GM12878 (cell line): ENCODE data around the gene ZNF3. TPM values are rescaled to one million over a fixed set of nuclear protein-coding genes. Genes with fewer than 3 reads are reported as not detected.

ENCODE experiments used
- CHD1 ChIP-seq: IDR thresholded peaks from 2 replicates; pipeline ENCODE4 v1.6.1; 2012; ENCODE audit warnings: low read depth, low read length, improper control_type of control experiment
- CHD4 ChIP-seq: fragments of 200-600 bp; sonication (generic); IDR thresholded peaks from 2 replicates; pipeline ENCODE4 v1.6.1; 2016; ENCODE audit warnings: mild to moderate bottlenecking
- DPF2 ChIP-seq: fragments of 450-650 bp; IDR thresholded peaks from 2 replicates; pipeline ENCODE4 v1.6.1; 2017; ENCODE audit warnings: mild to moderate bottlenecking
- ELK1 ChIP-seq: IDR thresholded peaks from 2 replicates; pipeline ENCODE4 v1.6.1; 2012; ENCODE audit warnings: low read depth, low read length, improper control_type of control experiment
- IKZF2 ChIP-seq, 2 experiments: fragments of 450-650 bp; IDR thresholded peaks; 2 replicates each; pipeline ENCODE4 v1.6.1; 2017; ENCODE audit warnings: mild to moderate bottlenecking in 2 of 2, moderate library complexity in 2 of 2
- MXI1 ChIP-seq: fragments of 150-350 bp; IDR thresholded peaks from 2 replicates; pipeline ENCODE4 v1.6.1; 2011; ENCODE audit warnings: low read depth, mild to moderate bottlenecking, inconsistent platforms, low read length, improper control_type of control experiment
- RELB ChIP-seq: fragments of 450-650 bp; IDR thresholded peaks from 2 replicates; pipeline ENCODE4 v1.6.1; 2017; ENCODE audit warnings: low read depth, mild to moderate bottlenecking, moderate library complexity
- REST ChIP-seq: IDR thresholded peaks from 2 replicates; pipeline ENCODE4 v1.6.1; 2012; ENCODE audit warnings: mild to moderate bottlenecking, low read depth, low read length
- SMAD5 ChIP-seq: IDR thresholded peaks from 2 replicates; pipeline ENCODE4 v1.6.1; 2016; ENCODE audit warnings: antibody characterized with exemption, low read depth
- STAT3 ChIP-seq: IDR thresholded peaks from 2 replicates; pipeline ENCODE4 v1.6.1; 2011; ENCODE audit warnings: low read depth, low read length, improper control_type of control experiment
- TCF12 ChIP-seq: IDR thresholded peaks from 2 replicates; pipeline ENCODE4 v1.6.1; 2011; ENCODE audit warnings: low read depth, mild to moderate bottlenecking, low read length
- ZNF217 ChIP-seq: fragments of 450-650 bp; IDR thresholded peaks from 2 replicates; pipeline ENCODE4 v1.6.1; 2017; ENCODE audit warnings: antibody characterized with exemption, mild to moderate bottlenecking
- polyA plus RNA-seq, 11 experiments: library from polyadenylated mRNA; depleted of rRNA in 4 of 11; unstranded in 6 of 11; stranded (reverse) in 5 of 11; fragments of >200 nt; fragmentation: Nextera tagmentation in 4 of 11; fragmentation: Illumina TruSeq in 1 of 11; extraction: Ambion mirVana in 4 of 11; extraction: Trizol in 1 of 11; gene quantifications; 1 replicate in 1 of 11; 2 replicates in 10 of 11; pipeline versions ENCODE4 v1.2.1 to v1.2.3, GENCODE V29; 2011 to 2016; ENCODE audit warnings: inconsistent platforms in 2 of 11, missing spikeins in 2 of 11, low read depth in 1 of 11
- total RNA-seq, 4 experiments: library from RNA; depleted of rRNA in 3 of 4; stranded (reverse); fragments of >200 nt in 3 of 4; fragmentation: Illumina TruSeq in 1 of 4; extraction: Trizol in 1 of 4; gene quantifications; 2 replicates each; pipeline versions ENCODE4 v1.2.1 to v1.2.3, GENCODE V29; 2013 to 2021
- TF ChIP-seq, protein P1 (sequence below): IDR thresholded peaks from 2 replicates; pipeline ENCODE4 v1.6.1; 2012; ENCODE audit warnings: low read length, inconsistent platforms

ZNF3 gene
- total and polyA plus RNA-seq, 10 of the 15 experiments (the other 5 are each of a cell fraction or from before 2014, with no cell fraction given): 17.2 to 37.4 (median 29.4) TPM

GRCh38 chr7:100122067-100122466 lies 40.5 kb upstream of the ZNF3 start (continued):
- TF ChIP-seq REST: no peak
- no peak for TF ChIP-seq TCF12
- TF ChIP-seq RELB: no peak
- no peak for TF ChIP-seq DPF2
- no peak for TF ChIP-seq CHD1
- TF ChIP-seq ELK1: no peak
- TF ChIP-seq MXI1: no peak
- no peak for TF ChIP-seq STAT3
- TF ChIP-seq SMAD5: no peak
- TF ChIP-seq IKZF2 (IDR thresholded peaks at IDR 0.05): no peak
- TF ChIP-seq, protein P1, sequence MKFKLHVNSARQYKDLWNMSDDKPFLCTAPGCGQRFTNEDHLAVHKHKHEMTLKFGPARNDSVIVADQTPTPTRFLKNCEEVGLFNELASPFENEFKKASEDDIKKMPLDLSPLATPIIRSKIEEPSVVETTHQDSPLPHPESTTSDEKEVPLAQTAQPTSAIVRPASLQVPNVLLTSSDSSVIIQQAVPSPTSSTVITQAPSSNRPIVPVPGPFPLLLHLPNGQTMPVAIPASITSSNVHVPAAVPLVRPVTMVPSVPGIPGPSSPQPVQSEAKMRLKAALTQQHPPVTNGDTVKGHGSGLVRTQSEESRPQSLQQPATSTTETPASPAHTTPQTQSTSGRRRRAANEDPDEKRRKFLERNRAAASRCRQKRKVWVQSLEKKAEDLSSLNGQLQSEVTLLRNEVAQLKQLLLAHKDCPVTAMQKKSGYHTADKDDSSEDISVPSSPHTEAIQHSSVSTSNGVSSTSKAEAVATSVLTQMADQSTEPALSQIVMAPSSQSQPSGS: no peak
- TF ChIP-seq CHD4: no peak
- TF ChIP-seq ZNF217: no peak
